K562 (cell line): ENCODE results near the gene PPHLN1. TPM values are rescaled to one million over a fixed set of nuclear protein-coding genes. Genes with fewer than 3 reads are reported as not detected.

Experiments used
- ATAC-seq: fragments of 200-7000 bp; cut with Tn5 transposase; 3 replicates; pipeline ENCODE4 v1.9.1; 2020; ENCODE audit warnings: moderate library complexity
- BruUV-seq: library from RNA; stranded (reverse); fragments of 400-500 nt; replicated peaks from 2 replicates; lab custom pipeline; 2021; lab: Mats Ljungman, UMichigan
- CTCF ChIA-PET: fragments of 300-600 bp; formaldehyde crosslinking; extraction: SDS; loops from one replicate; lab custom pipeline; 2021; ENCODE audit warnings: low intra/inter-chr PET ratio; lab: Yijun Ruan, JAX
- POLR2A ChIA-PET: fragments of 300-600, 350-650 bp; sonication (Branson Sonifier 250); formaldehyde crosslinking; extraction: SDS; loops from one replicate; lab custom pipeline; 2021; ENCODE audit warnings: antibody characterized with exemption, inconsistent platforms; lab: Yijun Ruan, JAX
- DNase-seq, 4 experiments: peaks; one replicate each; pipeline versions ENCODE4 v3.0.0 to v3.0.0-alpha.2; 2011 to 2018; ENCODE audit warnings: low spot score in 3 of 4, mixed read lengths in 3 of 4; ENCODE audit errors: extremely low read depth in 1 of 4
- FAIRE-seq: peaks from 2 replicates; lab custom pipeline; 2011; peaks lifted over from hg19 to GRCh38; lab: Jason Lieb, UNC
- H2AFZ ChIP-seq: 2 replicates; pipeline ENCODE4 v1.6.0; 2011; ENCODE audit warnings: low read depth, low read length, control low read depth, inconsistent platforms
- H3K27ac ChIP-seq: fragments of 200-600 bp; 3 replicates; pipeline ENCODE4 v1.8.0; 2011; ENCODE audit warnings: low read depth, mild to moderate bottlenecking, control low read depth, inconsistent platforms, low read length, moderate library complexity, mixed read lengths; ENCODE audit errors: extremely low read depth
- H3K27me3 ChIP-seq, 2 experiments: fragments of 300-600 bp in 1 of 2; 2 replicates in 1 of 2; 3 replicates in 1 of 2; pipeline versions ENCODE4 v1.6.0 to v1.8.0; 2011; ENCODE audit warnings: inconsistent platforms in 2 of 2, low read length in 2 of 2, mild to moderate bottlenecking in 1 of 2, mixed read lengths in 1 of 2, moderate library complexity in 1 of 2; ENCODE audit not compliant: control insufficient read depth in 2 of 2, insufficient read depth in 2 of 2
- H3K36me3 ChIP-seq: fragments of 300-600 bp; 3 replicates; pipeline ENCODE4 v1.8.0; 2011; ENCODE audit warnings: mild to moderate bottlenecking, low read length, inconsistent platforms; ENCODE audit not compliant: control insufficient read depth, insufficient read depth
- H3K4me1 ChIP-seq, 2 experiments: fragments of 200-600 bp in 1 of 2; replicated peaks in 1 of 2; 2 replicates in 1 of 2; 3 replicates in 1 of 2; pipeline versions ENCODE4 v1.5.1 to v1.8.0; 2011; ENCODE audit warnings: inconsistent platforms in 2 of 2, low read length in 2 of 2, mild to moderate bottlenecking in 1 of 2, mixed read lengths in 1 of 2, moderate library complexity in 1 of 2; ENCODE audit not compliant: control insufficient read depth in 2 of 2, insufficient read depth in 2 of 2
- H3K4me2 ChIP-seq: 2 replicates; pipeline ENCODE4 v1.6.1; 2011; ENCODE audit warnings: low read length, control low read depth, inconsistent platforms, mixed read lengths; ENCODE audit not compliant: insufficient read depth
- H3K4me3 ChIP-seq: fragments of 200-600 bp; sonication (generic), shearing (Covaris generic); 2 replicates; pipeline ENCODE4 v1.5.1; 2016; ENCODE audit warnings: control low read depth, inconsistent platforms
- H3K79me2 ChIP-seq: fragments of 200-600 bp; 3 replicates; pipeline ENCODE4 v1.8.0; 2011; ENCODE audit warnings: low read length, inconsistent platforms; ENCODE audit not compliant: control insufficient read depth, insufficient read depth
- H3K9ac ChIP-seq, 2 experiments: 2 replicates each; pipeline versions ENCODE4 v1.6.0 to v1.6.1; 2011; ENCODE audit warnings: low read depth in 2 of 2, low read length in 2 of 2, control low read depth in 1 of 2, inconsistent platforms in 1 of 2, mild to moderate bottlenecking in 1 of 2, mixed read lengths in 1 of 2; ENCODE audit not compliant: insufficient read depth in 1 of 2
- H3K9me1 ChIP-seq: one replicate; pipeline ENCODE4 v1.6.0; 2011; ENCODE audit warnings: inconsistent platforms, mild to moderate bottlenecking, low read length, moderate library complexity; ENCODE audit not compliant: control insufficient read depth, insufficient read depth
- H3K9me3 ChIP-seq: replicated peaks from 2 replicates; pipeline ENCODE4 v1.5.1; 2011; ENCODE audit warnings: low read depth, low read length, inconsistent platforms; ENCODE audit not compliant: control insufficient read depth, insufficient read depth
- H4K20me1 ChIP-seq: replicated peaks from 2 replicates; pipeline ENCODE4 v1.6.1; 2011; ENCODE audit warnings: low read length, inconsistent platforms, mixed read lengths; ENCODE audit not compliant: control insufficient read depth, insufficient read depth
- C11orf30 ChIP-seq: fragments of 450-650 bp; IDR thresholded peaks from 2 replicates; pipeline ENCODE4 v1.6.1; 2016; ENCODE audit warnings: low read depth, mild to moderate bottlenecking
- DDX20 ChIP-seq: fragments of 450-650 bp; IDR thresholded peaks from 2 replicates; pipeline ENCODE4 v1.6.1; 2016; ENCODE audit warnings: missing genetic modification characterization, low read depth, mild to moderate bottlenecking, missing compliant biosample characterization, moderate library complexity
- ETV5 ChIP-seq: sonication (generic); formaldehyde crosslinking; IDR thresholded peaks from 2 replicates; pipeline ENCODE4 v1.4.0; 2020; ENCODE audit warnings: low read depth, mild to moderate bottlenecking, missing genetic modification reagents
- FOXJ2 ChIP-seq: fragments of 200-800 bp; sonication (Bioruptor generic); IDR thresholded peaks from 2 replicates; pipeline ENCODE4 v1.6.1; 2016; ENCODE audit warnings: missing genetic modification characterization, missing compliant biosample characterization
- GABPA ChIP-seq: fragments of 200-800 bp; sonication (Bioruptor generic); conservative IDR thresholded peaks from 2 replicates; pipeline ENCODE4 v1.6.1; 2016; ENCODE audit warnings: low read depth, missing genetic modification characterization, missing compliant biosample characterization
- KDM1A ChIP-seq, 2 experiments: fragments of 450-650 bp; IDR thresholded peaks; 2 replicates each; pipeline ENCODE4 v1.6.1; 2016; ENCODE audit warnings: mild to moderate bottlenecking in 2 of 2
- LEF1 ChIP-seq: fragments of 450-650 bp; IDR thresholded peaks from 2 replicates; pipeline ENCODE4 v1.6.1; 2016; ENCODE audit warnings: mild to moderate bottlenecking
- MECOM ChIP-seq: fragments of 250-450 bp; sonication (Bioruptor Pico); IDR thresholded peaks from 2 replicates; pipeline ENCODE4 v1.8.0; 2022; ENCODE audit warnings: inconsistent platforms
- NFATC3 ChIP-seq: fragments of 450-650 bp; IDR thresholded peaks from 2 replicates; pipeline ENCODE4 v1.6.1; 2017; ENCODE audit warnings: mild to moderate bottlenecking
- NFE2 ChIP-seq: IDR thresholded peaks from 2 replicates; pipeline ENCODE4 v1.6.1; 2014; ENCODE audit warnings: antibody characterized with exemption, low read depth
- NFE2L1 ChIP-seq: fragments of 450-650 bp; IDR thresholded peaks from 2 replicates; pipeline ENCODE4 v1.6.1; 2016; ENCODE audit warnings: missing genetic modification characterization, low read depth, mild to moderate bottlenecking, missing compliant biosample characterization, moderate library complexity, borderline replicate concordance
- NR2C1 ChIP-seq, 2 experiments: fragments of 450-650 bp; IDR thresholded peaks; 2 replicates each; pipeline ENCODE4 v1.6.1; 2017; ENCODE audit warnings: mild to moderate bottlenecking in 2 of 2, antibody characterized with exemption in 1 of 2, inconsistent platforms in 1 of 2, missing compliant biosample characterization in 1 of 2, missing genetic modification characterization in 1 of 2
- NR2C2 ChIP-seq, 2 experiments: fragments of 200-800 bp in 1 of 2; sonication (Bioruptor generic) in 1 of 2; sonication (generic) in 1 of 2; formaldehyde crosslinking in 1 of 2; IDR thresholded peaks; 2 replicates each; pipeline versions ENCODE4 v1.6.1 to v1.8.0; 2016 to 2022; ENCODE audit warnings: mild to moderate bottlenecking in 1 of 2, missing compliant biosample characterization in 1 of 2, missing genetic modification characterization in 1 of 2, missing genetic modification reagents in 1 of 2
- PML ChIP-seq: IDR thresholded peaks from 2 replicates; pipeline ENCODE4 v1.6.1; 2012; ENCODE audit warnings: low read length, inconsistent platforms
- SFPQ ChIP-seq: fragments of 200-400 bp; formaldehyde crosslinking; IDR thresholded peaks from 2 replicates; pipeline ENCODE4 v1.6.1; 2017; ENCODE audit warnings: mild to moderate bottlenecking, low read depth, low read length, moderate library complexity
- SNIP1 ChIP-seq: fragments of 450-650 bp; IDR thresholded peaks from 2 replicates; pipeline ENCODE4 v1.7.1; 2017; ENCODE audit warnings: low read depth, mild to moderate bottlenecking
- SP2 ChIP-seq: IDR thresholded peaks from 2 replicates; pipeline ENCODE4 v1.6.1; 2011; ENCODE audit warnings: mild to moderate bottlenecking, low read depth, low read length, moderate library complexity; ENCODE audit not compliant: poor library complexity, severe bottlenecking; ENCODE audit errors: extremely low read depth
- TEAD4 ChIP-seq, 2 experiments: sonication (generic) in 1 of 2; formaldehyde crosslinking in 1 of 2; IDR thresholded peaks; 2 replicates each; pipeline versions ENCODE4 v1.6.1 to v1.8.0; 2012 to 2022; ENCODE audit warnings: borderline replicate concordance in 1 of 2, inconsistent platforms in 1 of 2, low read length in 1 of 2, mild to moderate bottlenecking in 1 of 2, missing genetic modification reagents in 1 of 2
- WGBS: fragments of 100-300 bp; shearing (Covaris generic); methylation state at CpG from one replicate; pipeline ENCODE4 v1.1.6; 2016; ENCODE audit warnings: low coverage, mixed read lengths; ENCODE audit not compliant: insufficient coverage; ENCODE audit errors: missing lambda C conversion rate; 5-methylcytosine and 5-hydroxymethylcytosine counted together
- in situ Hi-C: fragments of 300-500 bp; cut with MboI; formaldehyde crosslinking; loops from 4 replicates; pipeline ENCODE4 v1.15.0; 2018; ENCODE audit warnings: inconsistent platforms, mixed read lengths
- intact Hi-C: fragments of 100-400 bp; cut with micrococcal nuclease; formaldehyde crosslinking; loops from 2 replicates; pipeline ENCODE4 v1.14.2; 2022
- polyA plus RNA-seq, 8 experiments: library from polyadenylated mRNA; depleted of rRNA in 4 of 8; stranded (reverse) in 5 of 8; unstranded in 3 of 8; fragments of >200 nt; fragmentation: Nextera tagmentation in 2 of 8; fragmentation: Illumina TruSeq in 1 of 8; extraction: Ambion mirVana in 2 of 8; extraction: Trizol in 1 of 8; gene quantifications; 2 replicates each; pipeline versions ENCODE4 v1.2.1 to v1.2.3, GENCODE V29; 2011 to 2014; ENCODE audit warnings: inconsistent platforms in 1 of 8, missing spikeins in 1 of 8
- total RNA-seq, 7 experiments: library from RNA; depleted of rRNA in 6 of 7; stranded (reverse); fragments of >200 nt in 6 of 7; fragmentation: Illumina TruSeq in 2 of 7; extraction: Trizol in 2 of 7; gene quantifications; 2 replicates each; pipeline versions ENCODE4 v1.2.1 to v1.2.3, GENCODE V29; 2011 to 2021; ENCODE audit warnings: low replicate concordance in 1 of 7

The PPHLN1 gene
- total and polyA plus RNA-seq, 9 of the 15 experiments (the other 6 are each of a cell fraction or from before 2014, with no cell fraction given), result 66.3 to 112 (median 93.6) TPM

GRCh38 chr12:42421844-42422779 is 96.1 kb downstream of the PPHLN1 start:
- Histone ChIP-seq H4K20me1 (no peaks in the 10 kb centered on the region), H3K4me1 (peaks cover 16 to 55% of the 10 kb centered on the region in 2 experiments), H3K36me3 (peaks cover 4% of the 10 kb centered on the region; the same call in 1 of the 3 replicates), H3K4me2 (no peak overlapping the region), H2AFZ (peak overlapping the region; percentile 27; the same call in 1 of the 2 replicates), H3K9me3 (no peaks in the 10 kb centered on the region), H3K9me1 (no peaks in the 10 kb centered on the region), H3K27me3 (no peaks in the 10 kb centered on the region), H3K4me3 (no peak overlapping the region), H3K79me2 (peaks cover 10% of the 10 kb centered on the region; the same call in 2 of the 3 replicates), H3K9ac (peak overlapping the region in 1 of 2 experiments; percentile 33; a peak in 1 of 4 replicates), H3K27ac (peak overlapping the region; percentile 53; the same call in 2 of the 3 replicates)
- peak; percentile 15 to 71 (median 36) for DNase-seq
- 21% methylated on average over 3 of the region's 3 CpGs for WGBS
- in situ Hi-C loops, result no loop called here
- POLR2A ChIA-PET, result no interaction called here
- ATAC-seq, result peak; percentile 60
- peak; percentile 65 for FAIRE-seq
- CTCF ChIA-PET, result no interaction called here
- no TSS peak for BruUV-seq
- intact Hi-C loops, result no loop called here
- TF ChIP-seq SP2 (no peak), KDM1A (IDR thresholded peaks at IDR 0.05) (peak in 1 of 2 experiments; percentile 43; a peak in 2 of 4 replicates), NFE2L1 (tag) (peak; percentile 35; the same call in 1 of the 2 replicates), FOXJ2 (tag) (no peak), MECOM (0 out of 2 replicates have a peak, but pooled peaks have one; percentile 13), NFE2 (peak; percentile 49; the same call in 1 of the 2 replicates), NFATC3 (0 out of 2 replicates have a peak, but pooled peaks have one; percentile 72), SFPQ (no peak), TEAD4 (IDR thresholded peaks at IDR 0.05; ENCODE audit: low read length) (peak; percentile 27; the same call in 1 of the 2 replicates), TEAD4 (CRISPR knock-in tag; IDR thresholded peaks at IDR 0.05; ENCODE audit: borderline replicate concordance) (no peak), ETV5 (CRISPR knock-in tag) (no peak), C11orf30 (peak; percentile 33), GABPA (0 out of 2 replicates have a peak, but pooled peaks have one; percentile 19), NR2C2 (CRISPR knock-in tag; IDR thresholded peaks at IDR 0.05) (no peak), NR2C2 (tag; IDR thresholded peaks at IDR 0.05) (peak; percentile 78), LEF1 (peak; percentile 27; the same call in 1 of the 2 replicates), NR2C1 (IDR thresholded peaks at IDR 0.05) (peak; percentile 70), NR2C1 (tag; IDR thresholded peaks at IDR 0.05) (peak; percentile 69), SNIP1 (peak; percentile 64; the same call in 1 of the 2 replicates), PML (no peak), DDX20 (tag) (no peak)
